Vagina (tissue), 2 donors: ENCODE results near the gene ICE1.
"Not testable (repeated sequence)": the region's sequence is repeated elsewhere in the genome, so short reads cannot be mapped to it uniquely, and the experiment has no call there.

Experiments used
- POLR2A ChIP-seq, 2 donors: fragments of 450-650 bp; IDR thresholded peaks; one replicate each; pipeline ENCODE4 v1.6.1; 2017; ENCODE audit warnings: antibody characterized with exemption in 2 of 2, mild to moderate bottlenecking in 2 of 2, moderate library complexity in 2 of 2
- POLR2AphosphoS5 ChIP-seq, 2 donors: sonication (generic); formaldehyde crosslinking; IDR thresholded peaks; one replicate each; pipeline ENCODE4 v1.9.0; 2017; ENCODE audit warnings: antibody characterized with exemption in 2 of 2, mild to moderate bottlenecking in 2 of 2, low read depth in 1 of 2; ENCODE audit not compliant: insufficient read depth in 1 of 2
- TF ChIP-seq, protein P1 (sequence below), 3 experiments: fragments of 450-650 bp in 2 of 3; fragments of 200-600 bp in 1 of 3; sonication (generic) in 1 of 3; IDR thresholded peaks; one replicate each; pipeline ENCODE4 v1.5.1; 2017 to 2019; ENCODE audit warnings: antibody characterized with exemption in 3 of 3, mild to moderate bottlenecking in 2 of 3, moderate library complexity in 2 of 3

GRCh38 chr5:5392504-5392903, 30.0 kb upstream of the ICE1 start:
- TF ChIP-seq, protein P1, sequence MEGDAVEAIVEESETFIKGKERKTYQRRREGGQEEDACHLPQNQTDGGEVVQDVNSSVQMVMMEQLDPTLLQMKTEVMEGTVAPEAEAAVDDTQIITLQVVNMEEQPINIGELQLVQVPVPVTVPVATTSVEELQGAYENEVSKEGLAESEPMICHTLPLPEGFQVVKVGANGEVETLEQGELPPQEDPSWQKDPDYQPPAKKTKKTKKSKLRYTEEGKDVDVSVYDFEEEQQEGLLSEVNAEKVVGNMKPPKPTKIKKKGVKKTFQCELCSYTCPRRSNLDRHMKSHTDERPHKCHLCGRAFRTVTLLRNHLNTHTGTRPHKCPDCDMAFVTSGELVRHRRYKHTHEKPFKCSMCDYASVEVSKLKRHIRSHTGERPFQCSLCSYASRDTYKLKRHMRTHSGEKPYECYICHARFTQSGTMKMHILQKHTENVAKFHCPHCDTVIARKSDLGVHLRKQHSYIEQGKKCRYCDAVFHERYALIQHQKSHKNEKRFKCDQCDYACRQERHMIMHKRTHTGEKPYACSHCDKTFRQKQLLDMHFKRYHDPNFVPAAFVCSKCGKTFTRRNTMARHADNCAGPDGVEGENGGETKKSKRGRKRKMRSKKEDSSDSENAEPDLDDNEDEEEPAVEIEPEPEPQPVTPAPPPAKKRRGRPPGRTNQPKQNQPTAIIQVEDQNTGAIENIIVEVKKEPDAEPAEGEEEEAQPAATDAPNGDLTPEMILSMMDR (IDR thresholded peaks at IDR 0.05) = not testable (repeated sequence)
- TF ChIP-seq POLR2A (IDR thresholded peaks at IDR 0.05); POLR2AphosphoS5 (IDR thresholded peaks at IDR 0.05; ENCODE audit: insufficient read depth in 1 of 2, low read depth in 1 of 2): not testable (repeated sequence)
